Erythroblast (primary cell): Measurements from ENCODE around the gene ZNF821.
A peak's percentile ranks its signal among the peaks of the same experiment; 100 is the strongest.

Source experiments
- GATA1 ChIP-seq: IDR thresholded peaks from 2 replicates; pipeline ENCODE4 v1.6.1; 2011; ENCODE audit warnings: low read depth, mild to moderate bottlenecking, control low read depth, low read length, moderate library complexity
- POLR2A ChIP-seq: IDR thresholded peaks from 2 replicates; pipeline ENCODE4 v1.6.1; 2011; ENCODE audit warnings: mild to moderate bottlenecking, low read length

GRCh38 chr16:71845639-71846430 lies 38.1 kb downstream of the ZNF821 start, which contains the start of gene ATXN1L:
- peak; percentile 77 for TF ChIP-seq POLR2A
- no peak for TF ChIP-seq GATA1
